GM12875 (cell line): Measurements from ENCODE around the gene PSMA5.
"Not testable (repeated sequence)": the region's sequence is repeated elsewhere in the genome, so short reads cannot be mapped to it uniquely, and the experiment has no call there.

Experiments used
- H3K4me3 ChIP-seq: one replicate; pipeline ENCODE4 v1.5.1; 2011; ENCODE audit warnings: low read depth, low read length, control low read depth
- CTCF ChIP-seq: IDR thresholded peaks from 2 replicates; pipeline ENCODE4 v1.5.1; 2011; ENCODE audit warnings: low read depth, mild to moderate bottlenecking, control low read depth, inconsistent platforms, low read length, moderate library complexity, borderline replicate concordance; ENCODE audit not compliant: insufficient read depth

PSMA5 gene

GRCh38 chr1:109399326-109399957 lies 26.8 kb downstream of the PSMA5 start:
- no peak overlapping the region for H3K4me3 ChIP-seq
- 0 out of 2 replicates have a peak, but pooled peaks have one; percentile 12 for TF ChIP-seq CTCF

GRCh38 chr1:109398343-109399225 lies 27.7 kb downstream of the PSMA5 start:
- no peak for TF ChIP-seq CTCF
- H3K4me3 ChIP-seq, result no peak overlapping the region

- peak within 1 kb of the TSS; percentile 35 for H3K4me3 ChIP-seq
- TF ChIP-seq CTCF, result no peak
Observed at GRCh38 chr1:109397581-109398342, 28.5 kb downstream of the PSMA5 start, which contains the start of gene SORT1. TSS of gene SORT1 (minus strand) at chr1:109397918. CDS start at chr1:109397892, 26 bp downstream.

DNA sequence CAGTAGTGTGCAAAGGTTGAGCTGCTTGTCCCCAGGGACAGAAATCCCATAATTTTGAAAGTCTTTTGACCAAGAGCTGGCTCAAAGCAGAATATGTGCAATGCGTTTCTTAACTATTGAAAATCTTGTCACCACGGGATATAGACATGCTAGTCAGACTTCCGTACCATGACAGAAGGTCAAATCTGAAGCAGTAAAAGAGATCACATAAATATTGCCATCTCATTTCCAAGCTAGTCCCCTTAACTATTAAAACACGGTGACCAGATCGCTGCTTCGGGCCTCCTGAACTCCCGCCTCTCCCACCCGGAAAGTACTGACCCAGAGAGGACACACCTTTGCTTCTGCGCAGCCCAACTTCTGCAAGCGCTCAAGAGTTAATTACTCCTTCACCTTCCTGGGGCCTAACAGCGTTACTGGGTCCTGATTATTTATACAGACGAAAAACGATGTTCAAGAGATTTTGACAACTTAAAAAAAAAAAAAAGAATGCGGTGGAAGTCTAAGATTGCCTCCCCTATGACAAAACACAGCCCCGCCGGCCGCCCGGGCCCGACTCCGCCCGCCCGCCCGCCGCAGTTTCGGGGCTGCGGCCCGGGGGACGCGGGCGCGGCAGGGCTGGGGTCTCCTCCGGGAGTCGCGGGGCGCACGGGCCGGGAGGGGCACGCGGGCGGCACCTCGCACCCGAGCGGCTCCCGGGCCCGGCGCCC lies 29.2 kb downstream of the PSMA5 start:
- no peak overlapping the region for H3K4me3 ChIP-seq
- no peak for TF ChIP-seq CTCF

DNA sequence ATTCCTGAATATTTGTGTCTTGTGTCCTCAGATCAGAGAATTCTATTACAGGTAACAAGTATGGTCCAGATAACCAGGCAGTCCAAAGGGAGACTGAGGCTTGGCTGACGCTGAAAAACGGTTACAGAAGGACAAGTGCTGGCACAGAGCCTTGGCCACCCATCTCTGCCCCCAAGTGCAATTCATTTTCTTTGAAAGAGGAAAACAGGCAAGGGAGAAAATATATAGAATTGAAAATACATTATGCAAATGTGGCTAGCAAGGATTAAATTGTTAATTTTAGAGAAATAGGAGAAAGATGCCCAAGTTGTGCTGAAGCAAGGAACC lies 29.8 kb downstream of the PSMA5 start:
- TF ChIP-seq CTCF, result no peak
- no peak overlapping the region for H3K4me3 ChIP-seq

- TF ChIP-seq CTCF, result no peak
- no peak overlapping the region for H3K4me3 ChIP-seq
Observed at GRCh38 chr1:109395602-109396512, 30.4 kb downstream of the PSMA5 start.

DNA sequence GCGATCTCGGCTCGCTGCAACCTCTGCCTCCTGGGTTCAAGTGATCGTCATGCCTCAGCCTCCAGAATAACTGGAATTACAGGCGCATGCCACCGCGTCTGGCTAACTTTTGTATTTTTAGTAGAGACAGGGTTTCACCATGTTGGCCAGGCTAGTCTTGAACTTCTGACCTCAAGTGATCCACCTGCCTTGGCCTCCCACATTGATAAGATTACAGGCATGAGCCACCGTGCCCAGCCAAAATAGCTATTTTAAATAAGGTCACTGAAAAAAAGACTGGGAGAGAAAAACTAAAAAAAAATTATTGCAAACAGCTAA lies 31.0 kb downstream of the PSMA5 start:
- H3K4me3 ChIP-seq, result not testable (repeated sequence)
